ENCODE data around the gene ZSWIM4.
A peak's percentile ranks its signal among the peaks of the same experiment; 100 is the strongest.
"Not testable (repeated sequence)": the region's sequence is repeated elsewhere in the genome, so short reads cannot be mapped to it uniquely, and the experiment has no call there.

The ZSWIM4 gene

GRCh38 chr19:13848798-13849676, 53.8 kb downstream of the ZSWIM4 start:
- H3K27me3 ChIP-seq (ENCODE audit: insufficient read depth, poor library complexity, severe bottlenecking) = no peaks in the 10 kb centered on the region
- peak overlapping the region; percentile 98 for H3K27ac ChIP-seq (ENCODE audit: poor library complexity, severe bottlenecking)
- ATAC-seq (ENCODE audit: low read depth) (no peak), DNase-seq (ENCODE audit: low spot score) (no peak)
- TF ChIP-seq CTCF (IDR thresholded peaks at IDR 0.05; ENCODE audit: poor library complexity, severe bottlenecking) = no peak
- no peaks in the 10 kb centered on the region for H3K36me3 ChIP-seq (ENCODE audit: low read depth)
- no peak overlapping the region for H3K4me3 ChIP-seq (ENCODE audit: severe bottlenecking)
- H3K9me3 ChIP-seq (ENCODE audit: severe bottlenecking) = no peaks in the 10 kb centered on the region
- H3K4me1 ChIP-seq (ENCODE audit: insufficient read depth, poor library complexity, severe bottlenecking) = peaks cover 54% of the 10 kb centered on the region

- Histone ChIP-seq H3K9me3 (ENCODE audit: severe bottlenecking) (no peaks in the 10 kb centered on the region), H3K4me1 (ENCODE audit: insufficient read depth, poor library complexity, severe bottlenecking) (peaks cover 47% of the 10 kb centered on the region), H3K4me3 (ENCODE audit: severe bottlenecking) (peak overlapping the region; percentile 17), H3K27ac (ENCODE audit: poor library complexity, severe bottlenecking) (peak overlapping the region; percentile 98), H3K36me3 (ENCODE audit: low read depth) (no peaks in the 10 kb centered on the region), H3K27me3 (ENCODE audit: insufficient read depth, poor library complexity, severe bottlenecking) (no peaks in the 10 kb centered on the region)
- TF ChIP-seq CTCF (IDR thresholded peaks at IDR 0.05; ENCODE audit: poor library complexity, severe bottlenecking) = no peak
- DNase-seq (ENCODE audit: low spot score) = no peak
- ATAC-seq (ENCODE audit: low read depth) = no peak
These were observed 55.0 kb downstream of the ZSWIM4 start for GRCh38 chr19:13849991-13850909.

- Histone ChIP-seq H3K27me3 (ENCODE audit: insufficient read depth, poor library complexity, severe bottlenecking) (no peaks in the 10 kb centered on the region), H3K4me1 (ENCODE audit: insufficient read depth, poor library complexity, severe bottlenecking) (peaks cover 47% of the 10 kb centered on the region), H3K36me3 (ENCODE audit: low read depth) (no peaks in the 10 kb centered on the region), H3K9me3 (ENCODE audit: severe bottlenecking) (no peaks in the 10 kb centered on the region), H3K4me3 (ENCODE audit: severe bottlenecking) (peak overlapping the region; percentile 17), H3K27ac (ENCODE audit: poor library complexity, severe bottlenecking) (peak overlapping the region; percentile 98)
- ATAC-seq (ENCODE audit: low read depth) (peak; percentile 53), DNase-seq (ENCODE audit: low spot score) (peak; percentile 93)
- no peak for TF ChIP-seq CTCF (IDR thresholded peaks at IDR 0.05; ENCODE audit: poor library complexity, severe bottlenecking)
These were observed 55.9 kb downstream of the ZSWIM4 start for GRCh38 chr19:13850910-13851733.

- not testable (repeated sequence) for ATAC-seq (ENCODE audit: low read depth); H3K9me3 ChIP-seq (ENCODE audit: severe bottlenecking); H3K4me3 ChIP-seq (ENCODE audit: severe bottlenecking); H3K36me3 ChIP-seq (ENCODE audit: low read depth); DNase-seq (ENCODE audit: low spot score); H3K27me3 ChIP-seq (ENCODE audit: insufficient read depth, poor library complexity, severe bottlenecking)
- H3K27ac ChIP-seq (ENCODE audit: poor library complexity, severe bottlenecking) = peak overlapping the region; percentile 98
- peaks cover 41% of the 10 kb centered on the region for H3K4me1 ChIP-seq (ENCODE audit: insufficient read depth, poor library complexity, severe bottlenecking)
These were observed 56.5 kb downstream of the ZSWIM4 start for GRCh38 chr19:13851734-13852114.

GRCh38 chr19:13852171-13852707, 57.0 kb downstream of the ZSWIM4 start:
- not testable (repeated sequence) for DNase-seq (ENCODE audit: low spot score); H3K36me3 ChIP-seq (ENCODE audit: low read depth); H3K27me3 ChIP-seq (ENCODE audit: insufficient read depth, poor library complexity, severe bottlenecking); ATAC-seq (ENCODE audit: low read depth); H3K9me3 ChIP-seq (ENCODE audit: severe bottlenecking); H3K4me3 ChIP-seq (ENCODE audit: severe bottlenecking)
- Histone ChIP-seq H3K27ac (ENCODE audit: poor library complexity, severe bottlenecking) (peak overlapping the region; percentile 98), H3K4me1 (ENCODE audit: insufficient read depth, poor library complexity, severe bottlenecking) (peaks cover 37% of the 10 kb centered on the region)

Measured in RWPE2 (cell line).